H9 (cell line): ENCODE results near the gene IGSF3. TPM values are rescaled to one million over a fixed set of nuclear protein-coding genes. Genes with fewer than 3 reads are reported as not detected.
"Not testable (repeated sequence)": the region's sequence is repeated elsewhere in the genome, so short reads cannot be mapped to it uniquely, and the experiment has no call there.

Experiments
- DNase-seq: peaks from one replicate; pipeline ENCODE4 v3.0.0-alpha.2; 2017
- H2AFZ ChIP-seq: one replicate; pipeline ENCODE4 v1.6.1; 2013; ENCODE audit warnings: mild to moderate bottlenecking, low read length, control low read depth, moderate library complexity
- H2AK5ac ChIP-seq: 2 replicates; pipeline ENCODE4 v1.6.1; 2013; ENCODE audit warnings: low read length, control low read depth, mixed read lengths; ENCODE audit not compliant: insufficient read length
- H2BK120ac ChIP-seq: one replicate; pipeline ENCODE4 v1.6.1; 2013; ENCODE audit warnings: low read depth, mild to moderate bottlenecking, low read length, control low read depth, inconsistent platforms; ENCODE audit not compliant: poor library complexity, severe bottlenecking
- H2BK12ac ChIP-seq: 2 replicates; pipeline ENCODE4 v1.6.1; 2013; ENCODE audit warnings: low read length, control low read depth, mixed read lengths, low read depth; ENCODE audit not compliant: insufficient read length
- H2BK15ac ChIP-seq: 2 replicates; pipeline ENCODE4 v1.6.1; 2013; ENCODE audit warnings: low read depth, low read length, control low read depth
- H2BK20ac ChIP-seq: one replicate; pipeline ENCODE4 v1.6.1; 2013; ENCODE audit warnings: low read depth, mild to moderate bottlenecking, low read length, control low read depth, inconsistent platforms; ENCODE audit not compliant: poor library complexity, severe bottlenecking
- H2BK5ac ChIP-seq: 2 replicates; pipeline ENCODE4 v1.6.1; 2013; ENCODE audit warnings: low read length, control low read depth, mixed read lengths; ENCODE audit not compliant: insufficient read length
- H3K14ac ChIP-seq: 2 replicates; pipeline ENCODE4 v1.6.1; 2013; ENCODE audit warnings: low read length, control low read depth; ENCODE audit not compliant: insufficient read depth
- H3K18ac ChIP-seq: 2 replicates; pipeline ENCODE4 v1.6.1; 2013; ENCODE audit warnings: low read depth, mild to moderate bottlenecking, mixed read lengths, low read length, control low read depth; ENCODE audit not compliant: insufficient read length
- H3K23ac ChIP-seq: 2 replicates; pipeline ENCODE4 v1.6.1; 2013; ENCODE audit warnings: low read length, control low read depth, mixed read lengths, low read depth; ENCODE audit not compliant: insufficient read length
- H3K23me2 ChIP-seq: 2 replicates; pipeline ENCODE4 v1.6.1; 2013; ENCODE audit warnings: low read depth, mild to moderate bottlenecking, mixed read lengths, low read length, control low read depth; ENCODE audit not compliant: insufficient read length, poor library complexity, severe bottlenecking
- H3K27ac ChIP-seq: 2 replicates; pipeline ENCODE4 v1.5.1; 2013; ENCODE audit warnings: low read length, control low read depth, mixed read lengths, low read depth; ENCODE audit not compliant: insufficient read length
- H3K27me3 ChIP-seq: 2 replicates; pipeline ENCODE4 v1.6.1; 2013; ENCODE audit warnings: low read length, control low read depth, inconsistent platforms; ENCODE audit not compliant: insufficient read depth
- H3K4ac ChIP-seq: 2 replicates; pipeline ENCODE4 v1.6.1; 2013; ENCODE audit warnings: low read depth, mild to moderate bottlenecking, control low read depth, inconsistent platforms, low read length, moderate library complexity
- H3K4me1 ChIP-seq: 2 replicates; pipeline ENCODE4 v1.6.1; 2013; ENCODE audit warnings: low read length, control low read depth, inconsistent platforms; ENCODE audit not compliant: insufficient read depth
- H3K4me2 ChIP-seq: 2 replicates; pipeline ENCODE4 v1.6.1; 2013; ENCODE audit warnings: low read length, control low read depth, mixed read lengths; ENCODE audit not compliant: insufficient read length, insufficient read depth
- H3K56ac ChIP-seq: 2 replicates; pipeline ENCODE4 v1.6.1; 2013; ENCODE audit warnings: low read depth, mild to moderate bottlenecking, mixed read lengths, low read length, control low read depth; ENCODE audit not compliant: insufficient read length
- H3K79me1 ChIP-seq: 2 replicates; pipeline ENCODE4 v1.6.1; 2013; ENCODE audit warnings: low read depth, mild to moderate bottlenecking, moderate library complexity, low read length, control low read depth, inconsistent platforms; ENCODE audit not compliant: insufficient read depth, poor library complexity, severe bottlenecking
- H3K79me2 ChIP-seq: 2 replicates; pipeline ENCODE4 v1.6.1; 2013; ENCODE audit warnings: low read length, control low read depth, inconsistent platforms; ENCODE audit not compliant: insufficient read depth
- H3K9ac ChIP-seq: 2 replicates; pipeline ENCODE4 v1.6.1; 2013; ENCODE audit warnings: low read length, control low read depth, mixed read lengths; ENCODE audit not compliant: insufficient read length; ENCODE audit errors: extremely low read depth
- H3K9me3 ChIP-seq: one replicate; pipeline ENCODE4 v1.6.1; 2013; ENCODE audit warnings: low read depth, low read length, inconsistent platforms; ENCODE audit not compliant: control insufficient read depth
- H3T11ph ChIP-seq: one replicate; pipeline ENCODE4 v1.6.1; 2013; ENCODE audit warnings: mild to moderate bottlenecking, low read length, control low read depth, inconsistent platforms
- H4K20me1 ChIP-seq: one replicate; pipeline ENCODE4 v1.6.1; 2013; ENCODE audit not compliant: control insufficient read depth, insufficient read length, insufficient read depth
- H4K5ac ChIP-seq: 2 replicates; pipeline ENCODE4 v1.6.1; 2013; ENCODE audit warnings: low read depth, mild to moderate bottlenecking, mixed read lengths, low read length, control low read depth; ENCODE audit not compliant: insufficient read length
- H4K8ac ChIP-seq: replicated peaks from 2 replicates; pipeline ENCODE4 v1.6.1; 2013; ENCODE audit warnings: low read length, control low read depth, mixed read lengths, low read depth; ENCODE audit not compliant: insufficient read length
- H4K91ac ChIP-seq: 2 replicates; pipeline ENCODE4 v1.6.1; 2013; ENCODE audit warnings: low read depth, mild to moderate bottlenecking, moderate library complexity, mixed read lengths, low read length, control low read depth; ENCODE audit not compliant: insufficient read length
- H3K27ac Mint-ChIP-seq, 3 experiments: 2 replicates in 2 of 3; 3 replicates in 1 of 3; pipeline ENCODE4 v1.8.0; 2020 to 2021; ENCODE audit warnings: mixed read lengths in 3 of 3, mild to moderate bottlenecking in 1 of 3, moderate library complexity in 1 of 3
- H3K27me3 Mint-ChIP-seq: 2 replicates; pipeline ENCODE4 v1.8.0; 2021; ENCODE audit warnings: low read depth, mild to moderate bottlenecking, moderate library complexity, mixed read lengths
- H3K36me3 Mint-ChIP-seq, 3 experiments: 2 replicates in 2 of 3; 3 replicates in 1 of 3; pipeline ENCODE4 v1.8.0; 2020 to 2021; ENCODE audit warnings: low read depth in 3 of 3, mixed read lengths in 3 of 3; ENCODE audit not compliant: insufficient read depth in 1 of 3
- H3K4me1 Mint-ChIP-seq, 2 experiments: 2 replicates each; pipeline ENCODE4 v1.8.0; 2020; ENCODE audit warnings: mixed read lengths in 2 of 2
- H3K4me3 Mint-ChIP-seq, 2 experiments: 2 replicates in 1 of 2; 3 replicates in 1 of 2; pipeline ENCODE4 v1.8.0; 2020 to 2021; ENCODE audit warnings: mild to moderate bottlenecking in 2 of 2, mixed read lengths in 2 of 2, moderate library complexity in 1 of 2
- H3K9me3 Mint-ChIP-seq, 2 experiments: 2 replicates in 1 of 2; 3 replicates in 1 of 2; pipeline ENCODE4 v1.8.0; 2020; ENCODE audit warnings: mild to moderate bottlenecking in 2 of 2, mixed read lengths in 2 of 2, moderate library complexity in 1 of 2
- WGBS: extraction: QIAGEN DNeasy Blood & Tissue Kit; methylation state at CpG from one replicate; pipeline ENCODE4 v1.1.7; 2013; ENCODE audit warnings: missing lambda C conversion rate, low lambda C conversion rate, mixed read lengths; ENCODE audit not compliant: insufficient read length; ENCODE audit errors: extremely low coverage; 5-methylcytosine and 5-hydroxymethylcytosine counted together
- total RNA-seq: library from RNA; stranded (reverse); gene quantifications from 2 replicates; pipeline ENCODE4 v1.2.1, GENCODE V29; 2021
- TF ChIP-seq, protein P1 (sequence below): fragments of 200-600 bp; sonication (generic); conservative IDR thresholded peaks from 3 replicates; pipeline ENCODE4 v1.8.0; 2021; ENCODE audit warnings: antibody characterized with exemption, mild to moderate bottlenecking

The IGSF3 gene
- total RNA-seq, 1 experiment from 2014 or later: 19.1 TPM

- H3K27ac Mint-ChIP-seq, H3K18ac ChIP-seq, H2AFZ ChIP-seq, H3K9ac ChIP-seq, H3K9me3 ChIP-seq, H3K4ac ChIP-seq, H3K9me3 Mint-ChIP-seq, H2BK20ac ChIP-seq, H2BK5ac ChIP-seq, H4K20me1 ChIP-seq, DNase-seq, H3K27me3 ChIP-seq, H3K4me1 ChIP-seq, H3K4me2 ChIP-seq, H2BK12ac ChIP-seq, H3K27me3 Mint-ChIP-seq, H2AK5ac ChIP-seq, H3K23ac ChIP-seq, H3K14ac ChIP-seq, H3T11ph ChIP-seq, H4K8ac ChIP-seq, H2BK15ac ChIP-seq, H3K56ac ChIP-seq, H3K36me3 Mint-ChIP-seq, H3K27ac ChIP-seq, H4K91ac ChIP-seq, H3K4me3 Mint-ChIP-seq, H3K23me2 ChIP-seq, H3K79me2 ChIP-seq, H2BK120ac ChIP-seq, H3K79me1 ChIP-seq, H4K5ac ChIP-seq: not testable (repeated sequence)
- TF ChIP-seq, protein P1, sequence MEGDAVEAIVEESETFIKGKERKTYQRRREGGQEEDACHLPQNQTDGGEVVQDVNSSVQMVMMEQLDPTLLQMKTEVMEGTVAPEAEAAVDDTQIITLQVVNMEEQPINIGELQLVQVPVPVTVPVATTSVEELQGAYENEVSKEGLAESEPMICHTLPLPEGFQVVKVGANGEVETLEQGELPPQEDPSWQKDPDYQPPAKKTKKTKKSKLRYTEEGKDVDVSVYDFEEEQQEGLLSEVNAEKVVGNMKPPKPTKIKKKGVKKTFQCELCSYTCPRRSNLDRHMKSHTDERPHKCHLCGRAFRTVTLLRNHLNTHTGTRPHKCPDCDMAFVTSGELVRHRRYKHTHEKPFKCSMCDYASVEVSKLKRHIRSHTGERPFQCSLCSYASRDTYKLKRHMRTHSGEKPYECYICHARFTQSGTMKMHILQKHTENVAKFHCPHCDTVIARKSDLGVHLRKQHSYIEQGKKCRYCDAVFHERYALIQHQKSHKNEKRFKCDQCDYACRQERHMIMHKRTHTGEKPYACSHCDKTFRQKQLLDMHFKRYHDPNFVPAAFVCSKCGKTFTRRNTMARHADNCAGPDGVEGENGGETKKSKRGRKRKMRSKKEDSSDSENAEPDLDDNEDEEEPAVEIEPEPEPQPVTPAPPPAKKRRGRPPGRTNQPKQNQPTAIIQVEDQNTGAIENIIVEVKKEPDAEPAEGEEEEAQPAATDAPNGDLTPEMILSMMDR: peak; percentile 62
- WGBS: no CpG with 5 or more reads among the region's 2 CpGs
- peaks cover 45 to 62% of the 10 kb centered on the region in 2 experiments for H3K4me1 Mint-ChIP-seq
Observed at GRCh38 chr1:116630057-116630456, 37.5 kb downstream of the IGSF3 start.

- H3K36me3 Mint-ChIP-seq, DNase-seq, H2BK5ac ChIP-seq, H2BK15ac ChIP-seq, H2BK120ac ChIP-seq, H3K27ac ChIP-seq, H3K79me1 ChIP-seq, H3K27me3 ChIP-seq, H3K14ac ChIP-seq, H3K79me2 ChIP-seq, H3T11ph ChIP-seq, H4K91ac ChIP-seq, H3K56ac ChIP-seq, H3K27ac Mint-ChIP-seq, H2AFZ ChIP-seq, H3K4me3 Mint-ChIP-seq, H2AK5ac ChIP-seq, H4K8ac ChIP-seq, H3K4ac ChIP-seq, H3K9me3 ChIP-seq, H4K20me1 ChIP-seq, H3K23ac ChIP-seq, H3K27me3 Mint-ChIP-seq, H3K4me1 ChIP-seq, H2BK12ac ChIP-seq, H3K4me2 ChIP-seq, H3K9ac ChIP-seq, H3K18ac ChIP-seq, H3K9me3 Mint-ChIP-seq, H2BK20ac ChIP-seq, H3K23me2 ChIP-seq, H4K5ac ChIP-seq: not testable (repeated sequence)
- no CpG with 5 or more reads among the region's 2 CpGs for WGBS
- peaks cover 45 to 65% of the 10 kb centered on the region in 2 experiments for H3K4me1 Mint-ChIP-seq
Observed at GRCh38 chr1:116629441-116629840, 38.1 kb downstream of the IGSF3 start.
